Measurements from ENCODE around the gene RBL1. TPM values are rescaled to one million over a fixed set of nuclear protein-coding genes. Genes with fewer than 3 reads are reported as not detected.
"Not testable (repeated sequence)": the region's sequence is repeated elsewhere in the genome, so short reads cannot be mapped to it uniquely, and the experiment has no call there.

Gene RBL1
- total and polyA plus RNA-seq, 2 donors: 4.1 to 20.8 TPM

DNA sequence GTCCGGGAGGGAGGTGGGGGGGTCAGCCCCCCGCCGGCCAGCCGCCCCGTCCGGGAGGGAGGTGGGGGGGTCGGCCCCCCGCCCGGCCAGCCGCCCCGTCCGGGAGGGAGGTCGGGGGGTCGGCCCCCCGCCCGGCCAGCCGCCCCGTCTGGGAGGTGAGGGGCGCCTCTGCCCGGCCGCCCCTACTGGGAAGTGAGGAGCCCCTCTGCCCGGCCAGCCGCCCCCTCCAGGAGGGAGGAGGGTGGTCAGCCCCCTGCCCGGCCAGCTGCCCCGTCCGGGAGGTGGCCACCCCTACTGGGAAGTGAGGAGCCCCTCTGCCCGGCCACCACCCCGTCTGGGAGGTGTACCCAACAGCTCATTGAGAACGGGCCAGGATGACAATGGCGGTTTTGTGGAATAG, 30.5 kb upstream of the RBL1 start:
- H3K27ac ChIP-seq (ENCODE audit: low read depth in 1 of 2, low read length in 1 of 2); H3K4me3 ChIP-seq (ENCODE audit: low read length in 2 of 2); H3K9me3 ChIP-seq (ENCODE audit: control insufficient read depth in 2 of 2, insufficient read depth in 1 of 2, low read length in 1 of 2); H3K27me3 ChIP-seq (ENCODE audit: control insufficient read depth in 2 of 2, insufficient read depth in 1 of 2, low read length in 1 of 2); DNase-seq (ENCODE audit: low read depth in 6 of 9, low spot score in 9 of 9); H3K36me3 ChIP-seq (ENCODE audit: control insufficient read depth in 2 of 2, insufficient read depth in 2 of 2, low read length in 1 of 2); H3K4me1 ChIP-seq (ENCODE audit: control insufficient read depth in 2 of 2, insufficient read depth in 2 of 2, low read length in 2 of 2): not testable (repeated sequence)
- WGBS: 96% methylated on average over 28 of the region's 30 CpGs

DNA sequence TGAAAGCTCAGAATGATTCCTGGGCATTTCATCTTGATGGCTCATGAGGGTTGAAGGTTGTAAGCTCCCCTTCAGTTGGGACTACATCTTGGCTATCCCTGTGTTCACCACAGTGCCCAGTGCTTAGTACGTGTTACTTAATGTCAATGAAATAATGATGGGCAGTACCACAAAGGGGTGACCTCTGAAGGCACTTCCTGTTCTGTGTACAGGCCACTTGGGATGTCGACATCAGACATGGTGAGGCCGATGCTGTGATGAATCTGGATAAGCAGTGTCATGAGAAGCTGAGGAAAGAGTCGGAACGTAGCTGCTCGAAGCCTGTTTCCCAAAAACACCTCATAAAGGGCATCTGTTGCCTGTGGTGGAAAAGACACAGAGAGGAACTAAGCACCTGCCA, 27.6 kb upstream of the RBL1 start:
- Histone ChIP-seq H3K27ac (ENCODE audit: low read depth in 1 of 2, low read length in 1 of 2) (no peak overlapping the region), H3K9me3 (ENCODE audit: control insufficient read depth in 2 of 2, insufficient read depth in 1 of 2, low read length in 1 of 2) (peaks cover 0 to 6% of the 10 kb centered on the region in 2 donors), H3K27me3 (ENCODE audit: control insufficient read depth in 2 of 2, insufficient read depth in 1 of 2, low read length in 1 of 2) (no peaks in the 10 kb centered on the region), H3K4me1 (ENCODE audit: control insufficient read depth in 2 of 2, insufficient read depth in 2 of 2, low read length in 2 of 2) (no peaks in the 10 kb centered on the region), H3K4me3 (ENCODE audit: low read length in 2 of 2) (no peak overlapping the region), H3K36me3 (ENCODE audit: control insufficient read depth in 2 of 2, insufficient read depth in 2 of 2, low read length in 1 of 2) (no peaks in the 10 kb centered on the region)
- DNase-seq (ENCODE audit: low read depth in 6 of 9, low spot score in 9 of 9): no peak
- 94% methylated on average over 6 of the region's 6 CpGs for WGBS

DNA sequence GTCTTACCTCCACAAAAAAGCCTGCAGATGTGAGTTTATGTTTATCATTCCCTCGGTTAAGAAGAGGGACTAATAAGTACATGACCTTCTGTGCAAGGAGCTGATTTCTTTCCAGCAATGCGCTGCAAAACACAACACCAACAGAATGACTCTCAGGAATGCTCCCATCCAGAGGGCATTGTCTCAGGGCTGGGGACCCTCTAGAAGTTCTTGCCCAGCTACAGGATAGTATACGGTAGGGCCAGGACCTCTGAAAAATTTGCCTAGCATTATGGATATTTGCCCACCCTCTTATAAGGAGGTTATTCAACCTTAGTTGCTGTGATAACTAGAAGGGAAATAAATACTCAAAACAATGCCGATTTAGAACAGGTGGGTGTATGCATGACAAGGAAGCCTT, 24.7 kb upstream of the RBL1 start:
- peaks cover 0 to 6% of the 10 kb centered on the region in 2 donors for H3K9me3 ChIP-seq (ENCODE audit: control insufficient read depth in 2 of 2, insufficient read depth in 1 of 2, low read length in 1 of 2)
- no peaks in the 10 kb centered on the region for H3K36me3 ChIP-seq (ENCODE audit: control insufficient read depth in 2 of 2, insufficient read depth in 2 of 2, low read length in 1 of 2)
- WGBS: 94% methylated on average over 4 of the region's 4 CpGs
- no peaks in the 10 kb centered on the region for H3K27me3 ChIP-seq (ENCODE audit: control insufficient read depth in 2 of 2, insufficient read depth in 1 of 2, low read length in 1 of 2)
- H3K4me1 ChIP-seq (ENCODE audit: control insufficient read depth in 2 of 2, insufficient read depth in 2 of 2, low read length in 2 of 2): no peaks in the 10 kb centered on the region
- H3K27ac ChIP-seq (ENCODE audit: low read depth in 1 of 2, low read length in 1 of 2): no peak overlapping the region
- no peak overlapping the region for H3K4me3 ChIP-seq (ENCODE audit: low read length in 2 of 2)
- DNase-seq (ENCODE audit: low read depth in 6 of 9, low spot score in 9 of 9): no peak

DNA sequence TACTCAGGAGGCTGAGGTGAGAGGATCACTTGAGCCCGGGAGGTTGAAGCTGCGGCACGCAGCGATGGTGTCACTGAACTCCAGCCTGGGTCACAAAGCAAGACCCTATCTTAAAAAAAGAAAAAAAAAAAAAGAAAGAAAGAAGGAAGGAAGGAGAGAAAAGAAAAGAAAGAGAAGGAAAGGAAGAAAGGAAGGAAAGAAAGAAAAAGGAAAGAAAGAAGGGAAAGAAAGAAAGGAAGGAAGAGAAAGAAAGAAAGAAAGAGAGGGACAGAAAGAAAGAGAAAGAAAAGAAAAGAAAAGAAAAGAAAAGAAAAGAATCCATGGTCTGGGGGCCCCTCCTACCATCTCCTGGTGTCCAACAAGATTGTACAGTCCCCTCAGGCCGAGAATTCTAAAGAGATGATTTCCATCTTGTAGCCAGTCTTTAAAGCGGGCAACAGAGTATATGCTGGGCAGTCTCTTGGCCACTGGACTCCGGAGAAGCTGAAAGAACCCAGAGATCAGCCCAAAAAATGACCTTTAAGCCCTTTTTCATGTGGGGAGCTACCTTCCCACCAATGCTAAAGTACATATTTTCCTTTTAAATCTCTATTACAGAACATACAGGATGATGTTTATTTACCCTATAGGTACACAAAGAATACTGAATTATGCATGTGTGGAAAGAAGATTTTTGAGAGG, 23.7 kb upstream of the RBL1 start:
- Histone ChIP-seq H3K36me3 (ENCODE audit: control insufficient read depth in 2 of 2, insufficient read depth in 2 of 2, low read length in 1 of 2) (no peaks in the 10 kb centered on the region), H3K27me3 (ENCODE audit: control insufficient read depth in 2 of 2, insufficient read depth in 1 of 2, low read length in 1 of 2) (no peaks in the 10 kb centered on the region), H3K4me1 (ENCODE audit: control insufficient read depth in 2 of 2, insufficient read depth in 2 of 2, low read length in 2 of 2) (no peaks in the 10 kb centered on the region), H3K9me3 (ENCODE audit: control insufficient read depth in 2 of 2, insufficient read depth in 1 of 2, low read length in 1 of 2) (peaks cover 0 to under 1% of the 10 kb centered on the region in 2 donors), H3K27ac (ENCODE audit: low read depth in 1 of 2, low read length in 1 of 2) (no peak overlapping the region), H3K4me3 (ENCODE audit: low read length in 2 of 2) (no peak overlapping the region)
- no peak for DNase-seq (ENCODE audit: low read depth in 6 of 9, low spot score in 9 of 9)
- WGBS: 98% methylated on average over 7 of the region's 7 CpGs

DNA sequence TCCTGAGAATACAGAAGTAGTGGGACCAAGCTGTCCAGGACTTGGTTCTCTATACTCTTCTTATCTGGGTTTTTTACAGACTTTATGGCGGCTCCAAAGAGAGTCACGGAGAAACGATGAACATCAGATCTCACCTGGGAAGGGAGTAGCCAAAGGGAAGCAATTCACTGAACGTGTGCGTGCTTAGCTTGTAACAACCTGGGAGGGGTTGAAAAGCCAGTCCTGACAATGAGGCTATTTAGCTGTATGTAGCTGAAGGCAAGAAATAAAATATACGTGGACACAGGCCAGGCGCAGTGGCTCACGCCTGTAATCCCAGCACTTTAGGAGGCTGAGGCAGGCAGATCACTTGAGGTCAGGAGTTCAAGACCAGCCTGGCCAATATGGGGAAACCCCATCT, 18.2 kb upstream of the RBL1 start:
- H3K9me3 ChIP-seq (ENCODE audit: control insufficient read depth in 2 of 2, insufficient read depth in 1 of 2, low read length in 1 of 2): no peaks in the 10 kb centered on the region
- no peaks in the 10 kb centered on the region for H3K27me3 ChIP-seq (ENCODE audit: control insufficient read depth in 2 of 2, insufficient read depth in 1 of 2, low read length in 1 of 2)
- H3K4me1 ChIP-seq (ENCODE audit: control insufficient read depth in 2 of 2, insufficient read depth in 2 of 2, low read length in 2 of 2): no peaks in the 10 kb centered on the region
- H3K4me3 ChIP-seq (ENCODE audit: low read length in 2 of 2): no peak overlapping the region
- no peak overlapping the region for H3K27ac ChIP-seq (ENCODE audit: low read depth in 1 of 2, low read length in 1 of 2)
- WGBS: 96% methylated on average over 8 of the region's 8 CpGs
- H3K36me3 ChIP-seq (ENCODE audit: control insufficient read depth in 2 of 2, insufficient read depth in 2 of 2, low read length in 1 of 2): no peaks in the 10 kb centered on the region
- no peak for DNase-seq (ENCODE audit: low read depth in 6 of 9, low spot score in 9 of 9)

DNA sequence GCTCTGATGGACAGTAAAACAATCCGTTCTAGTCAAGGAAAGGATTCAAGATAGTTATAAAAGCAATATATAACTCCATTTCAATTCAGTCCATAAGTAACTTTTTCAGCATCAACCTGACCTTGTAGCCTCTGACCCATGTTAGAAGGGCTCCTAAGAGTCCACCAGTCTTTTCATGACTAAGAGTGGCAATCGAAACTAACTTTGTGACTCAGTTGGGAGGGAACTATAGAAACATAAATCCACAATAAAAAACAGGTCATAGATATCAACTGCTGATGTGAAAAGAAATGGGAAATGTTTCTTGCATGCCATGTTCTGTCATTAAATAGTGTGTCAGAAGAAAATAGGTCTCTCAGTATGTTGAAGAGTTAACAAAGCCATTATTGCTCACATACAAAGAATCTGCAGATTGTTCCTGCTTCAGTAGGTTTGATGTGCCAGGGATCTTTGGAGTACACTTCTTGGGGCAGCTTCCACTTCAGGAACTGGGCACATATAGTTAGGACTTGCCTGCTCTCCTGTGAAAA, 16.2 kb upstream of the RBL1 start:
- 95% methylated on average over 2 of the region's 2 CpGs for WGBS
- Histone ChIP-seq H3K36me3 (ENCODE audit: control insufficient read depth in 2 of 2, insufficient read depth in 2 of 2, low read length in 1 of 2) (no peaks in the 10 kb centered on the region), H3K9me3 (ENCODE audit: control insufficient read depth in 2 of 2, insufficient read depth in 1 of 2, low read length in 1 of 2) (no peaks in the 10 kb centered on the region), H3K4me3 (ENCODE audit: low read length in 2 of 2) (no peak overlapping the region), H3K27ac (ENCODE audit: low read depth in 1 of 2, low read length in 1 of 2) (no peak overlapping the region), H3K4me1 (ENCODE audit: control insufficient read depth in 2 of 2, insufficient read depth in 2 of 2, low read length in 2 of 2) (no peaks in the 10 kb centered on the region), H3K27me3 (ENCODE audit: control insufficient read depth in 2 of 2, insufficient read depth in 1 of 2, low read length in 1 of 2) (no peaks in the 10 kb centered on the region)
- DNase-seq (ENCODE audit: low read depth in 6 of 9, low spot score in 9 of 9): no peak

DNA sequence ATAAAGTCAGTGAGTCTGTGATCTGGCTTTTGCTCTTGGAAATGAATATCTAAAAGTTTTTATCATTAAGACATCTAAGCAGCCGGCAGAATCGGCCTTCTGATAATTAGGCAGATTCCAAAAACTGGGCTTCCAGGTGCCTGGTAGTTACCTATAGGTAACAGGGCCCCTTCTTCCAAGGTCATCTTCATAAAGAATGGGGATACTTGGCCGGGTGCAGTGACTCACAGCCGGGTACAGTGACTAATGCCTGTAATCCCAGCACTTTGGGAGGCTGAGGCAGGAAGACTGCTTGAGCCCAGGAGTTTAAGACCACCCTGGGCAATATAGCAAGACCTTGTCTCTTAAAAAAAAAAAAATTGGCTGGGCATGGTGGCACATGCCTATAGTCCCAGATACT, 12.9 kb upstream of the RBL1 start:
- H3K9me3 ChIP-seq (ENCODE audit: control insufficient read depth in 2 of 2, insufficient read depth in 1 of 2, low read length in 1 of 2): no peaks in the 10 kb centered on the region
- H3K36me3 ChIP-seq (ENCODE audit: control insufficient read depth in 2 of 2, insufficient read depth in 2 of 2, low read length in 1 of 2): no peaks in the 10 kb centered on the region
- DNase-seq (ENCODE audit: low read depth in 6 of 9, low spot score in 9 of 9): no peak
- WGBS: 96% methylated on average over 4 of the region's 4 CpGs
- H3K27ac ChIP-seq (ENCODE audit: low read depth in 1 of 2, low read length in 1 of 2): no peak overlapping the region
- no peaks in the 10 kb centered on the region for H3K27me3 ChIP-seq (ENCODE audit: control insufficient read depth in 2 of 2, insufficient read depth in 1 of 2, low read length in 1 of 2)
- H3K4me1 ChIP-seq (ENCODE audit: control insufficient read depth in 2 of 2, insufficient read depth in 2 of 2, low read length in 2 of 2): no peaks in the 10 kb centered on the region
- no peak overlapping the region for H3K4me3 ChIP-seq (ENCODE audit: low read length in 2 of 2)

DNA sequence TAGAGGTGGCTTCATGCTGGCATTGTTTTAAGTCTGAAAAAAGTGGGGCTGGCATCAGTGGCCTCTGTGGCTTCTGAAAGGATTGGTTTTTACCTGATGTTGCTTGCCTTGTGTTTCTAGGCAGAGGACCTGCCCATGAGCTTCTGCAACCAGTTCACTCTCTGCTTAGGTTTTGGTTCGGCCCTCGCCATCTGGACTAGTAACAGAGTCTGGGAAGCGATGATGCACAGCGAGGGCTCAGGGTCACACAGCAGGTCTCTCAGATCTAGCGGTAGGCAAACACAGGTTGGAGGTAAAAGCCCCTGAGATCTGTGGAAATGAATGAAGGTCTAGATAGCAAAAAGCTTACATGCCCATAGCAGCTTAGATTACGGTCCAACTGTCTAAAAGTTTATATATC, 6.8 kb upstream of the RBL1 start:
- Histone ChIP-seq H3K27me3 (ENCODE audit: control insufficient read depth in 2 of 2, insufficient read depth in 1 of 2, low read length in 1 of 2) (no peaks in the 10 kb centered on the region), H3K9me3 (ENCODE audit: control insufficient read depth in 2 of 2, insufficient read depth in 1 of 2, low read length in 1 of 2) (no peaks in the 10 kb centered on the region), H3K4me1 (ENCODE audit: control insufficient read depth in 2 of 2, insufficient read depth in 2 of 2, low read length in 2 of 2) (no peaks in the 10 kb centered on the region), H3K4me3 (ENCODE audit: low read length in 2 of 2) (no peak overlapping the region), H3K27ac (ENCODE audit: low read depth in 1 of 2, low read length in 1 of 2) (no peak overlapping the region), H3K36me3 (ENCODE audit: control insufficient read depth in 2 of 2, insufficient read depth in 2 of 2, low read length in 1 of 2) (no peaks in the 10 kb centered on the region)
- no peak for DNase-seq (ENCODE audit: low read depth in 6 of 9, low spot score in 9 of 9)
- 96% methylated on average over 6 of the region's 6 CpGs for WGBS

DNA sequence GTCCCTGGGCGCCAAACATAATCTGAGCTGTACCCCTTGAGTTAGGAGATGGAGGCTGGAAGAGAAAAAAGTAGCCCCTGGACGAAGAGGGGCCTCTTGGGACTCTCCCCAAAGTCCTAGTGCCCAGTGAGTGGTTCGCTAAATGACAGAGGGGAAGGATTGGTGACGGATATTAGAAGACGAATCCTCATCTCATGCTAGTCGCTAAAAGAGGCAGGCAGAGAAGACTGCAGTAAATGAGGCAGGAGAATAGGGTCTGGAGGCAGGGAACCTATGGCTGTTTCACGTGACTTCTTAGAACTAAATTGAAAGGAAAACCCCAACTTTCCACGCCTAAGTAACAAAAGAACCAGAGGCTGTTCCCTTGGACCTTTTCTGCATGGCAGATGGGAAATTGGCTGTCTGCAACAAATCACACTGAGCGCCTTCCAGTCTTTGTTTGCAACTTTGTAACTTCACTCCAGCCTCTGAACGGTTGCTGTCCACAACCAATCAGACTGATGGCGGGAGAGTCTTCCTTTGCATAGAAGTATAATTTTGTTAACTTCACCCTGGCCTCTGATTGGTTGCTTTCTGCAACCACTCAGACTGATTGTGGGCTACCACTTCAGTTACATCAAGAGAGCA, 731 bp upstream of the RBL1 start:
- H3K27ac ChIP-seq (ENCODE audit: low read depth in 1 of 2, low read length in 1 of 2): peak overlapping the region in 1 of 2 donors; percentile 68
- peak overlapping the region; percentile 83 to 88 for H3K4me3 ChIP-seq (ENCODE audit: low read length in 2 of 2)
- H3K9me3 ChIP-seq (ENCODE audit: control insufficient read depth in 2 of 2, insufficient read depth in 1 of 2, low read length in 1 of 2): no peaks in the 10 kb centered on the region
- peak in 1 of 9 donors; percentile 4 for DNase-seq (ENCODE audit: low read depth in 6 of 9, low spot score in 9 of 9)
- H3K36me3 ChIP-seq (ENCODE audit: control insufficient read depth in 2 of 2, insufficient read depth in 2 of 2, low read length in 1 of 2): peaks cover 0 to 15% of the 10 kb centered on the region in 2 donors
- no peaks in the 10 kb centered on the region for H3K27me3 ChIP-seq (ENCODE audit: control insufficient read depth in 2 of 2, insufficient read depth in 1 of 2, low read length in 1 of 2)
- peaks cover 13 to 27% of the 10 kb centered on the region in 2 donors for H3K4me1 ChIP-seq (ENCODE audit: control insufficient read depth in 2 of 2, insufficient read depth in 2 of 2, low read length in 2 of 2)
- 89% methylated on average over 11 of the region's 11 CpGs for WGBS

All from thymus (tissue), 11 donors.